ENCODE data around the gene MARVELD2. TPM values are rescaled to one million over a fixed set of nuclear protein-coding genes. Genes with fewer than 3 reads are reported as not detected.
A peak's percentile ranks its signal among the peaks of the same experiment; 100 is the strongest.
"Not testable (repeated sequence)": the region's sequence is repeated elsewhere in the genome, so short reads cannot be mapped to it uniquely, and the experiment has no call there.

MARVELD2 gene
- total and polyA plus RNA-seq, 7 donors, result 0.03 to 0.25 (median 0.11) TPM; not detected in 1

DNA sequence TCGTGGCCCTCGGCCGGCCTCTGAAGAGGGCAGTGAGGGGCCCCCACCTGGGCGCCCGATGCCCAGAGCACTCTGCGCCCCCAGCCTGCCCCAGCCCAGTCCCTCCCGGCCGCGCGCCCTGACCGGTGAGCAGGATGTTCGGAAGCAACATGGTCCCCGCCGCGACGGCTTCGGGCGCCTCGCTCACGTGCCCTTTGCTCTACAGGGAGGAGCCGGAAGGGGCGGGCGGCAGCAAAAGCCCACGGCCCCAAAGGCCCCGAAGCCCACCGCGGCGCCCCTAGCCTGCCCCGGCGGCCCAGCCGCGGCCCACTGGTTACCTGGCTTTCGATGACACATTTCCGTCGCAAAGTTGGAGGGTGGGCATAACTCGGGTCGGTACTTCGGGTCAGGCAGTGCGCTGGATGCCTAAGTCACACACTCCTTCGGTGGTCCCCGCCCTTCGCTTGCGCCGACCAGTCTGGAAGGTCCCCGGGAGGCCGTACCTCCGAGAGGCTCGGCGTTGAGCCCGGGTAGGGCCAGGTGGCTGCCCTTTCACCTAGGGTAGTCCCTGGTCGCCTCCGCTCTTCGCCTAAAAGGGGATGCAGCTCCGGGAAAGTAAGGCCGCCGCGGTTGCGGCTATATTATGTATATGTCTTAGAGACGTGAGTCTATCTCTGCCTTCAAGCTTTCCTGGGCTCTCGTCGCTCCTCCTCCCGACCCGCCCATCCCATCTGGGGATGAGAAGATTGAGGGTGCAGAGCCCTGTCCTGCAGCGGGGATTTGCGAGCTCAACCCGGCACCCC is 45.4 kb upstream of the MARVELD2 start, which contains the start of the genes AK6, RAD17 and TAF9:
TSS of gene AK6 (minus strand) at position 181 of the 782 bp plus-strand sequence. CDS start at position 151, 30 bp downstream.
TSS of gene RAD17 (plus strand) at position 479 of the 782 bp plus-strand sequence. CDS start 2,391 bp downstream, outside the sequence.
TSS of gene TAF9 (minus strand) at position 181 of the 782 bp plus-strand sequence. CDS start 3,783 bp downstream, outside the sequence.
- intact Hi-C loops (cut with DNase I), result no loop called here
- no peaks in the 10 kb centered on the region for H3K27me3 ChIP-seq (ENCODE audit: insufficient read depth in 3 of 3, low read length in 2 of 3)
- peaks cover 24% of the 10 kb centered on the region for H3K4me1 ChIP-seq
- H3K4me3 ChIP-seq, result peak within 1 kb of the TSS; percentile 88
- no peaks in the 10 kb centered on the region for H3K9me3 ChIP-seq
- H3K36me3 ChIP-seq (ENCODE audit: insufficient read depth in 1 of 2, low read depth in 1 of 2), result peaks cover 5 to 36% of the 10 kb centered on the region in 2 donors
- DNase-seq, result peak; percentile 93 to 97
- WGBS, 3 donors, result 0% methylated on average over 59 to 66 of the region's 66 CpGs
- TF ChIP-seq, protein P1, sequence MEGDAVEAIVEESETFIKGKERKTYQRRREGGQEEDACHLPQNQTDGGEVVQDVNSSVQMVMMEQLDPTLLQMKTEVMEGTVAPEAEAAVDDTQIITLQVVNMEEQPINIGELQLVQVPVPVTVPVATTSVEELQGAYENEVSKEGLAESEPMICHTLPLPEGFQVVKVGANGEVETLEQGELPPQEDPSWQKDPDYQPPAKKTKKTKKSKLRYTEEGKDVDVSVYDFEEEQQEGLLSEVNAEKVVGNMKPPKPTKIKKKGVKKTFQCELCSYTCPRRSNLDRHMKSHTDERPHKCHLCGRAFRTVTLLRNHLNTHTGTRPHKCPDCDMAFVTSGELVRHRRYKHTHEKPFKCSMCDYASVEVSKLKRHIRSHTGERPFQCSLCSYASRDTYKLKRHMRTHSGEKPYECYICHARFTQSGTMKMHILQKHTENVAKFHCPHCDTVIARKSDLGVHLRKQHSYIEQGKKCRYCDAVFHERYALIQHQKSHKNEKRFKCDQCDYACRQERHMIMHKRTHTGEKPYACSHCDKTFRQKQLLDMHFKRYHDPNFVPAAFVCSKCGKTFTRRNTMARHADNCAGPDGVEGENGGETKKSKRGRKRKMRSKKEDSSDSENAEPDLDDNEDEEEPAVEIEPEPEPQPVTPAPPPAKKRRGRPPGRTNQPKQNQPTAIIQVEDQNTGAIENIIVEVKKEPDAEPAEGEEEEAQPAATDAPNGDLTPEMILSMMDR (IDR thresholded peaks at IDR 0.05), result no peak
- H3K27ac ChIP-seq, result peak within 1 kb of the TSS; percentile 99
- ATAC-seq, result peak; percentile 98

DNA sequence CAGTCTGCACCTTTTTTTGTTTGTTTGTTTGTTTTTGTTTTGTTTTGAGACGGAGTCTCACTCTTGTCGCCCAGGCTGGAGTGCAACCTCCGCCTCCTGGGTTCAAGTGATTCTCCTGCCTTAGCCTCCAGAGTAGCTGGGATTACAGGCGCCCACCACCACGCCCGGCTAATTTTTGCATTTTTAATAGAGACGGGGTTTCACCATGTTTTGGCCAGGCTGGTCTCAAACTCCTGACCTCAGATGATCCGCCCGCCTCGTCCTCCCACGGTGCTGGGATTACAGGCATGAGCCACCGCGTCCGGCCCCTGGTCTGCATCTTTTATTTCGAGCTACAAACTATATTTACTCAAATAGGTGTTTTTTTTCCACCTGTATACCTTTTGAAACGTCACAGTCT is 44.6 kb upstream of the MARVELD2 start:
- ATAC-seq; H3K27me3 ChIP-seq (ENCODE audit: insufficient read depth in 3 of 3, low read length in 2 of 3); intact Hi-C loops (cut with DNase I); DNase-seq; H3K9me3 ChIP-seq: not testable (repeated sequence)
- H3K4me3 ChIP-seq, result peak overlapping the region; percentile 88
- peaks cover 3 to 36% of the 10 kb centered on the region in 2 donors for H3K36me3 ChIP-seq (ENCODE audit: insufficient read depth in 1 of 2, low read depth in 1 of 2)
- H3K4me1 ChIP-seq, result peaks cover 21% of the 10 kb centered on the region
- peak overlapping the region; percentile 99 for H3K27ac ChIP-seq
- 2% methylated on average over 14 to 16 of the region's 16 CpGs for WGBS, 3 donors

DNA sequence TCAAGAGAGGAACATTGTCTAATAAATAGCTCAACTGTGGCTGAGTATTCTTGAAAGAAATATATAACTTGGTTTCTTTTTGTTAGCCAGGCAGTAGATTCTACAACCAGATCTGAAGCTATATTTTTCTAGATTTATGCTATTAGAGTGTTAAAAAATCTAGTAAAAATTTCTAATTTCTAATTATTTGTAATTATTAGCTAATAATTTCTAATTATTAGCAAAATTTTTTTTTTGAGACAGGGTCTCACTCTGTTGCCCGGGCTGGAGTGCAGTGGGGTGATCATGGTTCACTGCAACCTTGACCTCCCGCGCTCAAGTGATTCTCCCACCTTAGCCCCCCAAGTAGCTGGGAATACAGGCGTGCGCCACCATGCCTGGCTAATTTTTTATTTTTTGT is 42.5 kb upstream of the MARVELD2 start:
- 93 to 97% (median 97%) methylated on average over 5 of the region's 5 CpGs for WGBS, 3 donors
- peaks cover 21% of the 10 kb centered on the region for H3K4me1 ChIP-seq
- no peak overlapping the region for H3K27ac ChIP-seq
- DNase-seq, result no peak
- TF ChIP-seq, protein P1 (IDR thresholded peaks at IDR 0.05), result no peak
- no peaks in the 10 kb centered on the region for H3K27me3 ChIP-seq (ENCODE audit: insufficient read depth in 3 of 3, low read length in 2 of 3)
- H3K36me3 ChIP-seq (ENCODE audit: insufficient read depth in 1 of 2, low read depth in 1 of 2), result peaks cover 0 to 34% of the 10 kb centered on the region in 2 donors
- no peak overlapping the region for H3K4me3 ChIP-seq
- intact Hi-C loops (cut with DNase I), result no loop called here
- ATAC-seq, result no peak
- H3K9me3 ChIP-seq, result no peaks in the 10 kb centered on the region

DNA sequence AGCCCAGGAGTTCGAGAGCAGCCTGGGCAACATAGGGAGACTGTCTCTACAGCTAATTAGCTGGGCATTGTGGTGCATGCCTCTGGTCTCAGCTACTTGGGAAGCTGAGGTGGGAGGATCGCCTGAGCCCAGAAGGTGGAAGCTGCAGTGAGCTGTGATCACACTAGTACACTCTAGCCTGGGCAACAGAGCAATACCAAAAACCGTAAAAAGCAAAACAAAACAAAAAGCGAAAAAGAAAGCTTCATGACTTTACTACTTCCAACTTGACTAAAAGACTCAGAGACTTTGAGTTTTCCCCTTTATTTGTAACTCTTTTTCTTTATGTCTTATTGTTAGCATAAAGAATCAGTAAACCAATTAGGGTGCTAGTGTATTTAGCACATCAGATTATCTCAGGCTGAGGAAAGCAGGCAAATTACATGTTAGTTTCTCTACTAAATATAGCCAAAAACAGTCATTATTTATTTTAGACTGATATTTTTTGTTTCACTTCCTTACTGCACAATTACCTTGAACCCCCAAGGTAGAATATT is 39.9 kb upstream of the MARVELD2 start:
- TF ChIP-seq, protein P1 (IDR thresholded peaks at IDR 0.05), result no peak
- H3K4me1 ChIP-seq, result peaks cover 13% of the 10 kb centered on the region
- H3K27ac ChIP-seq, result no peak overlapping the region
- ATAC-seq (no peak), DNase-seq (no peak)
- H3K27me3 ChIP-seq (ENCODE audit: insufficient read depth in 3 of 3, low read length in 2 of 3), result no peaks in the 10 kb centered on the region
- H3K36me3 ChIP-seq (ENCODE audit: insufficient read depth in 1 of 2, low read depth in 1 of 2), result peaks cover 0 to 59% of the 10 kb centered on the region in 2 donors
- H3K4me3 ChIP-seq, result no peak overlapping the region
- WGBS, 3 donors, result 95 to 96% (median 95%) methylated on average over 4 of the region's 4 CpGs
- intact Hi-C loops (cut with DNase I), result no loop called here
- H3K9me3 ChIP-seq, result no peaks in the 10 kb centered on the region

DNA sequence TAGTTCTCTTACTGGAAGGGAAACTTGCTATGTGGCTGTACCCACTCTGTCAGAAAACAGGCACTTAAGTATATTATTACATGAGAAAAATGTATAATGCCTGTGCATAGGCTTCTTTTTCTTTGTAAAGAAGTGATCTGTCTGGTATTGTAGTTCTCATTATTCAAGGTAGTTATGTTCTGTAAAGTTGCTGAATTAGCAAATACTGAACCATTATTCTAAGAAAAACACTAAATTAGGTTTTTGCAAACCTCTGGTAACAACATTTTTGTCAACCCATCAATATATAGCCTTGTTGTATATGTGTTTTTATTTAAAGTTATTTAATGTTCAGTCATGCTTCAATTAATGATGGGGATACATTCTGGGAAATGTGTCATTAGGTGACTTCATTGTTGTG is 36.5 kb upstream of the MARVELD2 start:
- TF ChIP-seq, protein P1 (IDR thresholded peaks at IDR 0.05), result no peak
- intact Hi-C loops (cut with DNase I), result no loop called here

More for the DNA sequence above, 36.5 kb upstream of the MARVELD2 start:
- Histone ChIP-seq H3K4me1 (no peaks in the 10 kb centered on the region), H3K27me3 (ENCODE audit: insufficient read depth in 3 of 3, low read length in 2 of 3) (no peaks in the 10 kb centered on the region), H3K36me3 (ENCODE audit: insufficient read depth in 1 of 2, low read depth in 1 of 2) (peaks cover 2 to 90% of the 10 kb centered on the region in 2 donors), H3K4me3 (no peak overlapping the region), H3K9me3 (no peaks in the 10 kb centered on the region), H3K27ac (no peak overlapping the region)
- DNase-seq (no peak), ATAC-seq (no peak)
